GM18951 (cell line): ENCODE results near the gene ITGB5.
"Not testable (repeated sequence)": the region's sequence is repeated elsewhere in the genome, so short reads cannot be mapped to it uniquely, and the experiment has no call there.

Experiments used
- POLR2A ChIP-seq: IDR thresholded peaks from 4 replicates; pipeline ENCODE4 v1.6.1; 2011; ENCODE audit warnings: mild to moderate bottlenecking; ENCODE audit not compliant: insufficient read length, insufficient read depth; ENCODE audit errors: extremely low read depth
- in situ Hi-C: fragments of 300-500 bp; cut with MboI; formaldehyde crosslinking; loops from one replicate; pipeline ENCODE4 v1.12.0; 2022; ENCODE audit warnings: low sequenced_read_pairs, mixed read lengths, inconsistent platforms; ENCODE audit not compliant: unreplicated experiment

Gene ITGB5

GRCh38 chr3:124786511-124787241 lies 100.5 kb downstream of the ITGB5 start:
- in situ Hi-C loops, result no loop called here
- TF ChIP-seq POLR2A, result no peak

DNA sequence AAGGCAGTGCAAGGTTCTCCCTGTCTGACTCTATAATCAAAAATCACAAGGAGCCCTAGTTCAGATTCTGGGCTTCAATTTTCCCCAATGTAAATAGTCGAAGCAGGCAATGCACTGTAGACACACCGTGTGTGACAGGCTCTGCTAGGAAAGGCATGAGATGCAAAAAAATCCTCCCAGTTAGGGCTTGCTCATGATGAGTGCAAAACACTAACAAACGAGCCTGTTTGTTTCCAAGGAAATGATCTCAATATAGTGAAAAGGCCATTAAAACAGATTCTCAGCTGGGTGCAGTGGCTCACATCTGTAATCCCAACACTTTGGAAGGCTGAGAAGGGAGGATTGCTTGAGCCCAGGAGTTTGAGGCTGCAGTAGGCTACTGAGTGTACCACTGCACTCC lies 101.2 kb downstream of the ITGB5 start:
- in situ Hi-C loops, result no loop called here
- no peak for TF ChIP-seq POLR2A

DNA sequence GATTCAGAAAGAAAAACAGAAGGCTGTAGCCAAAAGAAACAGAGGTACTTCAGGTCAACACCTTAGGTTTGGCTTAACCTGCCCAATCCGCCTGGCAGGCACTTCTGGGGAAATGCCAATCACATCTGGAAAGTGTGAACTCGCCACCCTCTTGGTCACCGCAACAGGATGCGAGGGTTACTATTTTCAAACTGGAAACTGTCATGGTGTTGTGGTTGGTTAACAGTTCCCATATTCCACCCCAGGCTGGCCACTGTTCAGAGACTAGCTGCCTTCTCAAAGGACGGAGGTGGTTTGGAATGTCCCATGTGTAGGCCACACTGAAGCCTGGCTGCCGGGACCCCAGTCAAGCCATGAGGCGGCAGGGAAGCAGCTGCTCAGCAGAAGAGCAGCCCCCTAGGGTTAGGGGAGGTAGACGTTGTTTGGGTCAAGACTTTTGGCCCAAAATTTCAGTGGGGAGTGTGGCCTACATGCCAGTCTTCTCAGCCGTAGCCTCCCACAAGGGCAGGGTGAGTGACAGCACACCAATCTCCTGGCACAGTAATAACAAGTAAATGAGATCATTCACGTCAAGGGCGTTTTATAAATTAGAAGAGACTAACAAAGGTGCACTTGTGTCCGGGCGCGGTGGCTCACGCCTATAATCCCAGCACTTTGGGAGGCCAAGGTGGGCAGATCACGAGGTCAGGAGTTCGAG lies 102.3 kb downstream of the ITGB5 start:
- TF ChIP-seq POLR2A, result no peak
- in situ Hi-C loops, result no loop called here

GRCh38 chr3:124783696-124784095 lies 103.5 kb downstream of the ITGB5 start:
- no peak for TF ChIP-seq POLR2A
- in situ Hi-C loops, result no loop called here

DNA sequence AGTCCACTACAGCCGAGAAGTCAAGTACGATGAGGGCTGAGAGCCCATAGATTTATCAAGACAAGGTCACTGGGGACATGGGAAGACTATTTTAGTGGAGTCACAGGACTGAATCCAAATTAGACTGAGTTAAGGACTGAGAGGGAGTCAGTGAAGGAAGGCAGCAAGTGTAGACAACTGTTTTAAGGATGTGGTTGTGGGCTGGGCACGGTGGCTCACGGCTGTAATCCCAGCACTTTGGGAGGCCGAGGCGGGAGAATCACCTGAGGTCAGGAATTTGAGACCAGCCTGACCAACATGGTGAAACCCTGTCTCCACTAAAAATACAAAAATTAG lies 104.8 kb downstream of the ITGB5 start:
- in situ Hi-C loops, result not testable (repeated sequence)

GRCh38 chr3:124781476-124782376 lies 105.4 kb downstream of the ITGB5 start:
- in situ Hi-C loops, result no loop called here
- TF ChIP-seq POLR2A, result no peak

- no peak for TF ChIP-seq POLR2A
- in situ Hi-C loops, result no loop called here
These were observed 106.2 kb downstream of the ITGB5 start for GRCh38 chr3:124780761-124781475.

- in situ Hi-C loops, result no loop called here
- TF ChIP-seq POLR2A, result no peak
These were observed 106.8 kb downstream of the ITGB5 start for GRCh38 chr3:124780356-124780755.

- in situ Hi-C loops, result no loop called here
- TF ChIP-seq POLR2A, result no peak
These were observed 107.4 kb downstream of the ITGB5 start for GRCh38 chr3:124779751-124780191.

DNA sequence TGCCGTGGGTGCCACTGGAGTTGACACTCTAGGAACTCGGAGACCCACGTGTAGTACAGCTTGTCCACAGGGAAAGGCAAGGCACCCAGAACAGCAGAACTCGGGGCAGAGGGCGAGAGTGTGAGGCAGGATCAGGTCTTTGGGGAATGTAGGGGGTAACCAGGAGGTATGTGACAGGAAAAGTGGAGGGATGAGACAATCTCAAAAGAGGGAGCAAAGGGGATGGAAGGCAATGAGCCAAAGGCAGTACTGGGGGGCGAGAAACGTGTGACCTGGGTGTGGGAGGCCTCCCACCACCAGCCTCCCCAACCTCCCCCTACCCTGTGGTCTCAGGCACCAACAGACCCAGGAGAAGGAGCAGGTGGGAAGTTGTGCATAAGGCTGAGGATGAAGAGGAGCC lies 108.0 kb downstream of the ITGB5 start:
- no peak for TF ChIP-seq POLR2A
- in situ Hi-C loops, result no loop called here

DNA sequence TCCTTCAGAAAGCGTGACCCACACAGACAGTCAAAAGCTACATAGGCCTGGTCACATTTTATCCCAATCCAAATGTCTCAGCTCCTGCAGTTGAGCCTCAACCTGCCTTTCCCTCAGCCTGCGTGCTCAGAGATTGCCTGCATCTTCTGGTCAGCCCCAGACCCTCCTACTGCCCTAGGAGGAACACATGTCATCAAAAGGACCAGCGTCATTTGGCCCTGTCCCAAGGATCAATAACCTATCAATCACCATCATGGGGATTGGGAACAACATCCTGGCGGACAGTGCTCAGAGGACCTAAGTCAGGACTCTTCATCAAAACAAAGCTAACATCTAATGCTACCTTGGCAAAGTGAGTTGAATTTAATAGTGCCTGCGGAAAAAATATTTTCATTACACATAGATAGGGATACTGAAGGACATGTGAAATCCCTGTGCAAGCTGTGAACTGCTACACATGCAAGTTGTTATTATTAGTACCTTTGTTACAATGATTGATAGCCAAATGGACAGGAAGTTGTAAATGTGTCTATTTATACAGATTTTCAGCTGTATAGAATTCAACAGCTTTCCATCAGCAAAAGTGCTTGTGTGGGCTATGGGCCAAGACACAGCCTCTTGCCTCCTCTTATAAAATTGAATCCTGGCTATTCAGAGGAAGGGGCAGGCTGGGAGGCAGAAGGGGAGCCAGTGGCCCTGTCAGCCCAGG lies 109.2 kb downstream of the ITGB5 start:
- TF ChIP-seq POLR2A, result no peak
- in situ Hi-C loops, result no loop called here

GRCh38 chr3:124776856-124777255 lies 110.3 kb downstream of the ITGB5 start:
- in situ Hi-C loops, result no loop called here
- TF ChIP-seq POLR2A, result no peak
